HCT116 (cell line): ENCODE results near the gene GRM5. TPM values are rescaled to one million over a fixed set of nuclear protein-coding genes. Genes with fewer than 3 reads are reported as not detected.

Experiments used
- ATAC-seq: fragments of 200-7000 bp; cut with Tn5 transposase; 2 replicates; pipeline ENCODE4 v1.9.1; 2020; ENCODE audit warnings: mild to moderate bottlenecking, moderate library complexity
- BruUV-seq: library from RNA; stranded (reverse); fragments of 400-500 nt; replicated peaks from 2 replicates; lab custom pipeline; 2021; lab: Mats Ljungman, UMichigan
- CTCF ChIA-PET: fragments of 300-600 bp; sonication (Branson Sonifier 250); formaldehyde crosslinking; loops from one replicate; lab custom pipeline; 2021; ENCODE audit warnings: antibody characterized with exemption; lab: Charles Lee
- POLR2A ChIA-PET: fragments of 300-600, 350-600 bp; sonication (Branson Sonifier 250); formaldehyde crosslinking; loops from one replicate; lab custom pipeline; 2021; ENCODE audit warnings: antibody characterized with exemption; lab: Charles Lee
- RAD21 ChIA-PET, 2 experiments: fragments of 300-600 bp; sonication (Branson Sonifier 250); formaldehyde crosslinking; loops; one replicate each; lab custom pipeline; 2023; ENCODE audit warnings: low total read pairs in 2 of 2; ENCODE audit not compliant: uncharacterized antibody in 2 of 2, unreplicated experiment in 2 of 2, low non-redundant PET in 1 of 2; lab: Charles Lee
- DNase-seq: peaks from one replicate; pipeline ENCODE4 v3.0.0-alpha.2; 2010; ENCODE audit warnings: low read depth, low spot score
- H2AFZ ChIP-seq: fragments of 200-600 bp; shearing (Covaris generic), sonication (generic); 2 replicates; pipeline ENCODE4 v1.6.1; 2017; ENCODE audit warnings: low read depth, mixed run types, mixed read lengths, antibody characterized with exemption, low read length; ENCODE audit not compliant: poor library complexity, severe bottlenecking
- H3K27ac ChIP-seq: 2 replicates; pipeline ENCODE4 v1.5.1; 2012; ENCODE audit warnings: low read depth, low read length
- H3K27me3 ChIP-seq: fragments of 200-600 bp; sonication (generic); 2 replicates; pipeline ENCODE4 v1.6.1; 2016; ENCODE audit warnings: mixed run types, low read length, mixed read lengths; ENCODE audit not compliant: insufficient read depth
- H3K36me3 ChIP-seq, 2 experiments: fragments of 200-500 bp in 1 of 2; fragments of 200-600 bp in 1 of 2; sonication (Bioruptor generic) in 1 of 2; sonication (generic) in 1 of 2; 2 replicates each; pipeline versions ENCODE4 v1.5.1 to v1.6.1; 2014 to 2016; ENCODE audit warnings: low read length in 2 of 2, inconsistent platforms in 1 of 2, mixed read lengths in 1 of 2, mixed run types in 1 of 2; ENCODE audit not compliant: insufficient read depth in 2 of 2, control insufficient read depth in 1 of 2
- H3K4me1 ChIP-seq, 2 experiments: fragments of 200-600 bp in 1 of 2; sonication (generic) in 1 of 2; 2 replicates each; pipeline versions ENCODE4 v1.5.1 to v1.6.1; 2012 to 2017; ENCODE audit warnings: low read length in 2 of 2, inconsistent platforms in 1 of 2, mild to moderate bottlenecking in 1 of 2, mixed read lengths in 1 of 2, mixed run types in 1 of 2, moderate library complexity in 1 of 2; ENCODE audit not compliant: insufficient read depth in 2 of 2, control insufficient read depth in 1 of 2
- H3K4me2 ChIP-seq: fragments of 200-600 bp; sonication (generic); 2 replicates; pipeline ENCODE4 v1.6.1; 2017; ENCODE audit warnings: mixed run types, low read length, mixed read lengths
- H3K4me3 ChIP-seq, 2 experiments: fragments of 200-600 bp in 1 of 2; sonication (generic) in 1 of 2; replicated peaks in 1 of 2; 2 replicates each; pipeline ENCODE4 v1.5.1; 2011 to 2016; ENCODE audit warnings: low read length in 2 of 2, control low read depth in 1 of 2, low read depth in 1 of 2, mild to moderate bottlenecking in 1 of 2, mixed read lengths in 1 of 2, mixed run types in 1 of 2
- H3K79me2 ChIP-seq: fragments of 200-600 bp; sonication (generic); 2 replicates; pipeline ENCODE4 v1.6.1; 2017; ENCODE audit warnings: mild to moderate bottlenecking, mixed run types, low read length, moderate library complexity, mixed read lengths; ENCODE audit not compliant: insufficient read depth
- H3K9ac ChIP-seq: fragments of 200-600 bp; sonication (generic); 2 replicates; pipeline ENCODE4 v1.6.1; 2016; ENCODE audit warnings: low read length, mixed read lengths
- H3K9me2 ChIP-seq: fragments of 200-600 bp; sonication (generic), shearing (Covaris generic); 2 replicates; pipeline ENCODE4 v1.6.1; 2017; ENCODE audit warnings: mixed run types, mild to moderate bottlenecking, moderate library complexity; ENCODE audit not compliant: insufficient read depth
- H3K9me3 ChIP-seq, 2 experiments: fragments of 200-500 bp in 1 of 2; fragments of 200-600 bp in 1 of 2; sonication (Bioruptor generic) in 1 of 2; sonication (generic) in 1 of 2; 2 replicates each; pipeline ENCODE4 v1.6.1; 2014 to 2017; ENCODE audit warnings: low read length in 2 of 2, mixed read lengths in 2 of 2, inconsistent platforms in 1 of 2, low read depth in 1 of 2, mild to moderate bottlenecking in 1 of 2, mixed run types in 1 of 2, moderate library complexity in 1 of 2; ENCODE audit not compliant: control insufficient read depth in 1 of 2, insufficient read depth in 1 of 2
- H4K20me1 ChIP-seq: fragments of 200-600 bp; sonication (generic), shearing (Covaris generic); 2 replicates; pipeline ENCODE4 v1.6.1; 2017; ENCODE audit warnings: mixed run types, mild to moderate bottlenecking, moderate library complexity; ENCODE audit not compliant: insufficient read depth
- CBX3 ChIP-seq: IDR thresholded peaks from 2 replicates; pipeline ENCODE4 v1.6.1; 2012; ENCODE audit warnings: low read depth
- CEBPB ChIP-seq: IDR thresholded peaks from 2 replicates; pipeline ENCODE4 v1.6.1; 2012; ENCODE audit warnings: low read depth
- EGR1 ChIP-seq: IDR thresholded peaks from 2 replicates; pipeline ENCODE4 v1.6.1; 2012; ENCODE audit warnings: low read depth
- ELF1 ChIP-seq: IDR thresholded peaks from 2 replicates; pipeline ENCODE4 v1.6.1; 2012; ENCODE audit warnings: low read depth, borderline replicate concordance
- EZH2 ChIP-seq: fragments of 200-600 bp; sonication (generic); IDR thresholded peaks from 2 replicates; pipeline ENCODE4 v1.6.1; 2017; ENCODE audit warnings: antibody characterized with exemption, mixed run types
- FOSL1 ChIP-seq: IDR thresholded peaks from 2 replicates; pipeline ENCODE4 v1.6.1; 2012; ENCODE audit warnings: low read depth
- JUND ChIP-seq: IDR thresholded peaks from 2 replicates; pipeline ENCODE4 v1.6.1; 2012
- POLR2A ChIP-seq: IDR thresholded peaks from 2 replicates; pipeline ENCODE4 v1.7.0; 2011; ENCODE audit warnings: borderline replicate concordance; ENCODE audit not compliant: insufficient read depth, insufficient read length; ENCODE audit errors: extremely low read depth
- POLR2AphosphoS5 ChIP-seq: IDR thresholded peaks from 2 replicates; pipeline ENCODE4 v1.6.1; 2011; ENCODE audit warnings: mild to moderate bottlenecking, low read depth, low read length, moderate library complexity
- RAD21 ChIP-seq: IDR thresholded peaks from 2 replicates; pipeline ENCODE4 v1.6.1; 2012; ENCODE audit warnings: low read depth, mild to moderate bottlenecking
- SIN3A ChIP-seq: IDR thresholded peaks from 2 replicates; pipeline ENCODE4 v1.6.1; 2012; ENCODE audit warnings: low read depth
- SP1 ChIP-seq: IDR thresholded peaks from 2 replicates; pipeline ENCODE4 v1.6.1; 2012; ENCODE audit warnings: low read depth
- TCF7L2 ChIP-seq: IDR thresholded peaks from 2 replicates; pipeline ENCODE4 v1.7.0; 2011; ENCODE audit warnings: borderline replicate concordance, inconsistent platforms; ENCODE audit not compliant: insufficient read depth, insufficient read length; ENCODE audit errors: extremely low read depth
- YY1 ChIP-seq: IDR thresholded peaks from 2 replicates; pipeline ENCODE4 v1.6.1; 2011; ENCODE audit warnings: low read length, low read depth, moderate library complexity, mild to moderate bottlenecking; ENCODE audit not compliant: insufficient replicate concordance; ENCODE audit errors: extremely low read depth
- ZBTB33 ChIP-seq: IDR thresholded peaks from 2 replicates; pipeline ENCODE4 v1.6.1; 2011; ENCODE audit warnings: mild to moderate bottlenecking, low read length, moderate library complexity; ENCODE audit not compliant: insufficient replicate concordance; ENCODE audit errors: extremely low read depth
- ZNF274 ChIP-seq: fragments of 200-500 bp; sonication (Bioruptor generic); IDR thresholded peaks from 2 replicates; pipeline ENCODE4 v1.6.1; 2014; ENCODE audit warnings: mild to moderate bottlenecking, low read depth, low read length, inconsistent platforms
- intact Hi-C: fragments of 100-400 bp; cut with micrococcal nuclease; formaldehyde crosslinking; loops from 2 replicates; pipeline ENCODE4 v1.10.0; 2022
- total RNA-seq: library from RNA; stranded (reverse); gene quantifications from one replicate; pipeline ENCODE4 v1.2.1, GENCODE V29; 2021; ENCODE audit not compliant: unreplicated experiment

The GRM5 gene
- total RNA-seq, 1 experiment from 2014 or later: not detected

GRCh38 chr11:88511006-88511405 is 554.8 kb downstream of the GRM5 start:
- POLR2A ChIA-PET: no interaction called here
- TF ChIP-seq ZNF274 (no peak), FOSL1 (no peak), JUND (no peak), POLR2AphosphoS5 (no peak), CEBPB (no peak), CBX3 (no peak), EGR1 (no peak), RAD21 (no peak), SIN3A (no peak), POLR2A (no peak), SP1 (no peak), TCF7L2 (no peak), EZH2 (no peak), YY1 (no peak), ELF1 (no peak), ZBTB33 (no peak)
- TF ChIP-seq, all 23 proteins: peak for 0
- no TSS peak for BruUV-seq

More at GRCh38 chr11:88511006-88511405, 554.8 kb downstream of the GRM5 start:
- Histone ChIP-seq H3K27ac (no peak overlapping the region), H3K9me3 (no peaks in the 10 kb centered on the region), H3K4me1 (no peaks in the 10 kb centered on the region), H3K79me2 (no peaks in the 10 kb centered on the region), H2AFZ (no peak overlapping the region), H4K20me1 (no peaks in the 10 kb centered on the region), H3K36me3 (no peaks in the 10 kb centered on the region), H3K9ac (no peak overlapping the region), H3K9me2 (no peaks in the 10 kb centered on the region), H3K4me2 (no peak overlapping the region), H3K4me3 (no peak overlapping the region), H3K27me3 (no peaks in the 10 kb centered on the region)
- RAD21 ChIA-PET: no interaction called here
- CTCF ChIA-PET: no interaction called here
- intact Hi-C loops: no loop called here
- ATAC-seq (no peak), DNase-seq (no peak)
